SK-MEL-5 (cell line): ENCODE results near the gene XYLT1. TPM values are rescaled to one million over a fixed set of nuclear protein-coding genes. Genes with fewer than 3 reads are reported as not detected.
A peak's percentile ranks its signal among the peaks of the same experiment; 100 is the strongest.

Experiments
- DNase-seq: peaks from one replicate; pipeline ENCODE4 v3.0.0-alpha.2; 2016; ENCODE audit warnings: low read depth, low spot score
- in situ Hi-C: cut with HindIII; loops from 2 replicates; pipeline ENCODE4 v1.10.0; 2016; ENCODE audit warnings: low sequenced_read_pairs, high pct_unique_total_duplicates, low pct_unique_long_range_greater_than_20kb
- total RNA-seq: library from RNA; depleted of rRNA; stranded (reverse); fragments of >200 nt; shearing (Covaris generic); gene quantifications from 2 replicates; pipeline ENCODE4 v1.2.3, GENCODE V29; 2014

The XYLT1 gene
- total RNA-seq, 1 experiment from 2014 or later: 21.1 TPM

GRCh38 chr16:17213974-17214373 lies 256.8 kb downstream of the XYLT1 start:
- no peak for DNase-seq
- in situ Hi-C loops: no loop called here

GRCh38 chr16:17213025-17213424 lies 257.7 kb downstream of the XYLT1 start:
- in situ Hi-C loops: no loop called here
- DNase-seq: no peak

GRCh38 chr16:17212606-17213005 lies 258.2 kb downstream of the XYLT1 start:
- no peak for DNase-seq
- in situ Hi-C loops: no loop called here

GRCh38 chr16:17211797-17212196 lies 259.0 kb downstream of the XYLT1 start:
- in situ Hi-C loops: no loop called here
- DNase-seq: peak; percentile 18

- DNase-seq: no peak
- in situ Hi-C loops: no loop called here
These were observed 264.0 kb downstream of the XYLT1 start for GRCh38 chr16:17206712-17207111.

- DNase-seq: no peak
- in situ Hi-C loops: no loop called here
These were observed 265.2 kb downstream of the XYLT1 start for GRCh38 chr16:17205279-17206211.

GRCh38 chr16:17204644-17205043 lies 266.1 kb downstream of the XYLT1 start:
- in situ Hi-C loops: no loop called here
- DNase-seq: no peak

GRCh38 chr16:17204206-17204605 lies 266.6 kb downstream of the XYLT1 start:
- in situ Hi-C loops: no loop called here

GRCh38 chr16:17203424-17203823 lies 267.3 kb downstream of the XYLT1 start:
- in situ Hi-C loops: no loop called here
- DNase-seq: no peak

More at GRCh38 chr16:17204206-17204605, 266.6 kb downstream of the XYLT1 start:
- no peak for DNase-seq

- DNase-seq: no peak
- in situ Hi-C loops: no loop called here
These were observed 271.6 kb downstream of the XYLT1 start for GRCh38 chr16:17199135-17199534.

GRCh38 chr16:17196526-17196925 lies 274.2 kb downstream of the XYLT1 start:
- DNase-seq: no peak
- in situ Hi-C loops: no loop called here

- DNase-seq: peak; percentile 61
- in situ Hi-C loops: no loop called here
These were observed 276.5 kb downstream of the XYLT1 start for GRCh38 chr16:17194190-17194780.

- no peak for DNase-seq
- in situ Hi-C loops: no loop called here
These were observed 277.1 kb downstream of the XYLT1 start for GRCh38 chr16:17193566-17194100.

GRCh38 chr16:17184026-17184425 lies 286.7 kb downstream of the XYLT1 start:
- in situ Hi-C loops: no loop called here
- no peak for DNase-seq

GRCh38 chr16:17177959-17178905 lies 292.5 kb downstream of the XYLT1 start:
- in situ Hi-C loops: no loop called here
- no peak for DNase-seq

- in situ Hi-C loops: no loop called here
- no peak for DNase-seq
These were observed 293.4 kb downstream of the XYLT1 start for GRCh38 chr16:17177242-17177958.

GRCh38 chr16:17176199-17176598 lies 294.6 kb downstream of the XYLT1 start:
- DNase-seq: no peak
- in situ Hi-C loops: no loop called here
